CD4-positive, alpha-beta T cell (primary cell): ENCODE results near the gene PFN4. TPM values are rescaled to one million over a fixed set of nuclear protein-coding genes. Genes with fewer than 3 reads are reported as not detected.
A peak's percentile ranks its signal among the peaks of the same experiment; 100 is the strongest.

ENCODE experiments used
- ATAC-seq: fragments of 200-7000 bp; cut with Tn5 transposase; one replicate; pipeline ENCODE4 v1.10.0; 2022; ENCODE audit warnings: mild to moderate bottlenecking; ENCODE audit not compliant: poor library complexity
- CTCF ChIA-PET: fragments of 350-600 bp; sonication (Branson Sonifier 250); formaldehyde crosslinking; loops from one replicate; lab custom pipeline; 2021; ENCODE audit warnings: antibody characterized with exemption, inconsistent platforms; lab: Charles Lee
- POLR2A ChIA-PET: fragments of 350-600 bp; sonication (Branson Sonifier 250); formaldehyde crosslinking; loops from one replicate; lab custom pipeline; 2021; ENCODE audit warnings: antibody characterized with exemption, inconsistent platforms; lab: Charles Lee
- DNase-seq, 14 experiments: peaks; one replicate each; pipeline ENCODE4 v3.0.0-alpha.2; 2013 to 2020; ENCODE audit warnings: mixed read lengths in 2 of 14
- H3K27ac ChIP-seq, 2 donors: one replicate each; pipeline versions ENCODE4 v1.5.1 to v1.7.0; 2013; ENCODE audit warnings: low read length in 2 of 2, low read depth in 1 of 2, mild to moderate bottlenecking in 1 of 2
- H3K27me3 ChIP-seq, 2 experiments: 1 replicate in 1 of 2; 2 replicates in 1 of 2; pipeline versions ENCODE4 v1.6.1 to v1.7.0; 2013; ENCODE audit warnings: low read length in 2 of 2, control low read depth in 1 of 2, mild to moderate bottlenecking in 1 of 2, moderate library complexity in 1 of 2; ENCODE audit not compliant: insufficient read depth in 2 of 2, control insufficient read depth in 1 of 2
- H3K36me3 ChIP-seq: one replicate; pipeline ENCODE4 v1.6.1; 2013; ENCODE audit warnings: low read length, control low read depth; ENCODE audit not compliant: insufficient read depth
- H3K4me1 ChIP-seq: one replicate; pipeline ENCODE4 v1.6.1; 2013; ENCODE audit warnings: low read length, control low read depth; ENCODE audit not compliant: insufficient read depth
- H3K4me3 ChIP-seq: one replicate; pipeline ENCODE4 v1.5.1; 2013; ENCODE audit warnings: mild to moderate bottlenecking, low read length, moderate library complexity
- H3K9me3 ChIP-seq, 2 experiments: 1 replicate in 1 of 2; 2 replicates in 1 of 2; pipeline versions ENCODE4 v1.6.1 to v1.7.0; 2013; ENCODE audit warnings: low read length in 2 of 2, mild to moderate bottlenecking in 2 of 2, control low read depth in 1 of 2, moderate library complexity in 1 of 2; ENCODE audit not compliant: control insufficient read depth in 1 of 2, insufficient read depth in 1 of 2
- H3K27ac Mint-ChIP-seq: one replicate; pipeline ENCODE4 v1.8.0; 2020; ENCODE audit warnings: mixed read lengths
- H3K27me3 Mint-ChIP-seq: one replicate; pipeline ENCODE4 v1.8.0; 2021; ENCODE audit warnings: mixed read lengths
- H3K36me3 Mint-ChIP-seq: one replicate; pipeline ENCODE4 v1.8.0; 2021; ENCODE audit warnings: low read depth, mixed read lengths
- H3K4me1 Mint-ChIP-seq: one replicate; pipeline ENCODE4 v1.8.0; 2021; ENCODE audit warnings: low read depth, mixed read lengths
- H3K4me3 Mint-ChIP-seq: one replicate; pipeline ENCODE4 v1.8.0; 2020; ENCODE audit warnings: mild to moderate bottlenecking, mixed read lengths
- H3K9me3 Mint-ChIP-seq: one replicate; pipeline ENCODE4 v1.8.0; 2020; ENCODE audit warnings: mixed read lengths
- intact Hi-C, 2 experiments: fragments of 100-400 bp; cut with DNase I in 1 of 2; cut with micrococcal nuclease in 1 of 2; formaldehyde crosslinking; loops; one replicate each; pipeline versions ENCODE4 v1.15.1 to v1.9.0; 2023 to 2025; cut with DNase I, micrococcal nuclease
- total RNA-seq, 174 experiments: library from RNA in 2 of 174; stranded (reverse) in 2 of 174; gene quantifications; one replicate each; pipeline ENCODE4 v1.2.3 and lab custom pipeline; 2021 to 2026
- TF ChIP-seq, protein P1 (sequence below): fragments of 200-600 bp; IDR thresholded peaks from one replicate; pipeline ENCODE4 v1.8.0; 2022; ENCODE audit warnings: antibody characterized with exemption, mild to moderate bottlenecking

PFN4 gene
- total RNA-seq, 2 experiments from 2014 or later, result not detected

DNA sequence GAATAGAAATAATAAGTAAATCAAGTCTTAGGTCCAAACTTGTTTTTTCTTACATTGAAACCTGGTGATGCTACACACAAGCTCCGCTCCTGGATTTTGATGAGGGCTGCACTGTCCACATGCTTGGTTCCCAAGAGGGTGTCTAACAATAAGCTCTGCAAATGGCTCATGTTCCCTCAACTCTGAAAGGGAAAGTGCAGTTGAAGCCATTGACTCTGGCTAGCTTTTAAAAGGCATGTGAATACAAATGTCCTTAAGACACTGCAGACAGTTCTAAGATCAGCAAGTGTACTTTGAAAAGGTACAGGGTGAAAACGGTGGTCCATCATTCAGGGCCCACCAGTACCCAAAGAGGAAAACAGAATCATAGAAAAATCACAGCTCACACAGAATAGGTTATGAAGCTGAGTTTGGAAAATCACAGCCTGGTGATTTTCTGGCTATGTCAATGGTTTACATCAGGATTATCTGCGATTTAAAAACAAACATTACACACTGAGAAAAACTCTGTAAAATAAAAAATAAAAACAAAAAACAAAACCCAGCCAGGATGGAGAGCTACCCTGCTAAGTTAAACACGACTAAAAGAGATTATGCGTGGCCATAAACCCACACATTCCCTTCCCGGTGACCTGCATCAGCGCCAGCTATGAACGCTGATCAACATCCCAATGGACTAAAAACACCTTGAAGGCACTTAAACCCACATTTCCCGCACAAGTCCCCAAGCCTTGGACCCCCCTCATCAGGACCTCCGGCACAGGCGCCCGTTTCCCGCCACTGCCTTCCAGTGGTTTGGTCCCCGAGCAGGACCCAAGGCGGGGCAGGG is 554 bp downstream of the PFN4 start:
- H3K9me3 Mint-ChIP-seq, result no peaks in the 10 kb centered on the region
- Histone ChIP-seq H3K27me3 (no peaks in the 10 kb centered on the region), H3K4me1 (peaks cover 14% of the 10 kb centered on the region), H3K4me3 (peak overlapping the region; percentile 57), H3K36me3 (no peaks in the 10 kb centered on the region), H3K27ac (no peak overlapping the region), H3K9me3 (no peaks in the 10 kb centered on the region)
- H3K4me3 Mint-ChIP-seq, result peak overlapping the region; percentile 90
- TF ChIP-seq, protein P1, sequence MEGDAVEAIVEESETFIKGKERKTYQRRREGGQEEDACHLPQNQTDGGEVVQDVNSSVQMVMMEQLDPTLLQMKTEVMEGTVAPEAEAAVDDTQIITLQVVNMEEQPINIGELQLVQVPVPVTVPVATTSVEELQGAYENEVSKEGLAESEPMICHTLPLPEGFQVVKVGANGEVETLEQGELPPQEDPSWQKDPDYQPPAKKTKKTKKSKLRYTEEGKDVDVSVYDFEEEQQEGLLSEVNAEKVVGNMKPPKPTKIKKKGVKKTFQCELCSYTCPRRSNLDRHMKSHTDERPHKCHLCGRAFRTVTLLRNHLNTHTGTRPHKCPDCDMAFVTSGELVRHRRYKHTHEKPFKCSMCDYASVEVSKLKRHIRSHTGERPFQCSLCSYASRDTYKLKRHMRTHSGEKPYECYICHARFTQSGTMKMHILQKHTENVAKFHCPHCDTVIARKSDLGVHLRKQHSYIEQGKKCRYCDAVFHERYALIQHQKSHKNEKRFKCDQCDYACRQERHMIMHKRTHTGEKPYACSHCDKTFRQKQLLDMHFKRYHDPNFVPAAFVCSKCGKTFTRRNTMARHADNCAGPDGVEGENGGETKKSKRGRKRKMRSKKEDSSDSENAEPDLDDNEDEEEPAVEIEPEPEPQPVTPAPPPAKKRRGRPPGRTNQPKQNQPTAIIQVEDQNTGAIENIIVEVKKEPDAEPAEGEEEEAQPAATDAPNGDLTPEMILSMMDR, result no peak
- CTCF ChIA-PET, result interaction anchor here (0.6 kb wide), 1 partner anchor 71 kb away, joined by 3 read pairs; no protein-coding TSS in a partner anchor
- no peaks in the 10 kb centered on the region for H3K36me3 Mint-ChIP-seq
- H3K4me1 Mint-ChIP-seq, result peaks cover 15% of the 10 kb centered on the region
- ATAC-seq (no peak), DNase-seq (no peak)
- no peaks in the 10 kb centered on the region for H3K27me3 Mint-ChIP-seq
- POLR2A ChIA-PET, result interaction anchor here (0.7 to 1.7 kb wide), 3 partner anchors 38 to 195 kb away, joined by 3 to 11 read pairs (median 5); partner anchors contain the start of genes ATAD2B, SF3B6 and TP53I3
- H3K27ac Mint-ChIP-seq, result peak overlapping the region; percentile 62
- intact Hi-C loops, result no loop called here

DNA sequence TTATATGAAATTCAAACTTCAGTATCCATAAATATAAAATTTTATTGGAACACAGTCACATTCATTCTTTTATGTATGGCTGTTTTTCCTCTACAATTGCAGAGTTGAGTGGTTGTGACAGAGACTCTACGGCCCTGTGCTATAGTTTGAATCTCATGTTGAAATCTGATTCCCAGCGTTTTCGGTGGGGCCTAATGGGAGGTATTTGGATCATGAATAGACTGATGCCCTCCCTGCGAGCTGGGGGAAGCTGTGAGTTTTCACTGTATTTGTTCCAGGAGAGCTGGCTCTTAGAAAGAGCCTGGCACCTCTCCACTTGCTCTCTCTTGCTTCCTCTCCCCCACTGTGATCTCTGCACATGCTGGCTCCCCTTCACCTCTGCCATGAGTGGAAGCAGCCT is 1.7 kb downstream of the PFN4 start:
- Histone ChIP-seq H3K4me1 (peaks cover 14% of the 10 kb centered on the region), H3K36me3 (no peaks in the 10 kb centered on the region), H3K4me3 (no peak overlapping the region), H3K27me3 (no peaks in the 10 kb centered on the region), H3K27ac (no peak overlapping the region), H3K9me3 (no peaks in the 10 kb centered on the region)
- DNase-seq, result no peak
- H3K27me3 Mint-ChIP-seq, result no peaks in the 10 kb centered on the region
- no peaks in the 10 kb centered on the region for H3K36me3 Mint-ChIP-seq
- H3K4me3 Mint-ChIP-seq, result peak overlapping the region; percentile 42
- CTCF ChIA-PET, result no interaction called here
- TF ChIP-seq, protein P1, result no peak
- intact Hi-C loops, result no loop called here
- H3K9me3 Mint-ChIP-seq, result no peaks in the 10 kb centered on the region
- ATAC-seq, result no peak
- H3K27ac Mint-ChIP-seq, result no peak overlapping the region
- POLR2A ChIA-PET, result interaction anchor here (0.7 to 1.7 kb wide), 2 partner anchors 45 to 194 kb away, joined by 3 to 11 read pairs; partner anchors contain the start of genes ATAD2B and SF3B6
- H3K4me1 Mint-ChIP-seq, result peaks cover 15% of the 10 kb centered on the region

DNA sequence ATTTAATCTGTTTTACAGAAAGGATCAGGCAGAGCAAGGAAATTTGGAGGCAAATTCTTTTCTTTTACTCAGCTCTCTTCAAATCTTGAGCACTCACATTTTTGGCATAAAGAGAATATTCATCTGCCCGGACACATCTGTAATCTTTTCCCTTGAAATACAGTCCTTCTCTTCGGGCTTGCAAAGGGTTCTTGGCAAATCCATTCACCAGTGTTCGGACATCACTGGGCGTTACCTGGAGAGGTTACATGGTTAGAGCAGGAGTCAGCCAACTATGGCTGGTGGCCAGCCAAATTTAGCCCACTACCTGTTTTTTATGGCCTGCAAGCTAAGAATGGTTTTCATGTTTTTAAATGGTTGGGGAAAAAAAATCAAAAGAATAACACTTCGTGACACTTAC is 2.1 kb downstream of the PFN4 start:
- Histone ChIP-seq H3K36me3 (no peaks in the 10 kb centered on the region), H3K27me3 (no peaks in the 10 kb centered on the region), H3K4me3 (no peak overlapping the region), H3K4me1 (peaks cover 14% of the 10 kb centered on the region), H3K9me3 (no peaks in the 10 kb centered on the region), H3K27ac (no peak overlapping the region)
- CTCF ChIA-PET, result no interaction called here
- Mint-ChIP-seq H3K4me3 (peak overlapping the region; percentile 54), H3K4me1 (peaks cover 15% of the 10 kb centered on the region), H3K36me3 (no peaks in the 10 kb centered on the region), H3K27ac (no peak overlapping the region), H3K9me3 (no peaks in the 10 kb centered on the region), H3K27me3 (no peaks in the 10 kb centered on the region)
- TF ChIP-seq, protein P1, result no peak
- DNase-seq (no peak), ATAC-seq (no peak)
- intact Hi-C loops, result no loop called here
- POLR2A ChIA-PET, result no interaction called here
